ENCODE results near the gene SOX13.

Gene SOX13

DNA sequence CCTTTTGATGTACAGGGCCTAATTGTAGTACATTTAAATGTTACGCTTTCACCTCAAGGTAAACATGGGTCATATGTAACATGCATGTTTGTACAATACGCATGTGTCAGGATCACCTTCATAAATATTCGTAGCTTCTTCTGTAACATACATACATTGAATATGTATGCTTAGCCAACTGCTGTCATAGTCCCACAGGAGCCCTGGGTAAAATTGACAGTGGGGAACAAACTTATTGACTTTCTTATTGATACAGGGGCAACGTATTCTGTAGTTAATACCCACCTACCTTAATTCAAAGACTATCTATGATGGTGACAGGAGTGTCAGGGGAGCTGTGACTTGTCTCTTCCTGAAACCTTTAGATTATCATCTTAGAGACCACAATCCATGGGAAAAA is 96.9 kb downstream of the SOX13 start:
- no peaks in the 10 kb centered on the region for H3K36me3 ChIP-seq (ENCODE audit: insufficient read depth, low read length)
- no peak overlapping the region for H3K27ac ChIP-seq (ENCODE audit: low read depth, low read length)
- no peaks in the 10 kb centered on the region for H3K4me1 ChIP-seq (ENCODE audit: insufficient read depth, low read length)
- H3K4me3 ChIP-seq (ENCODE audit: low read depth in 1 of 2, low read length in 2 of 2), result no peak overlapping the region
- peaks cover 16% of the 10 kb centered on the region for H3K9me3 ChIP-seq (ENCODE audit: low read length)
- no peak overlapping the region for H3K9ac ChIP-seq (ENCODE audit: low read length)
- H3K27me3 ChIP-seq (ENCODE audit: control insufficient read depth in 1 of 2, insufficient read depth in 2 of 2, low read length in 2 of 2), result no peaks in the 10 kb centered on the region

DNA sequence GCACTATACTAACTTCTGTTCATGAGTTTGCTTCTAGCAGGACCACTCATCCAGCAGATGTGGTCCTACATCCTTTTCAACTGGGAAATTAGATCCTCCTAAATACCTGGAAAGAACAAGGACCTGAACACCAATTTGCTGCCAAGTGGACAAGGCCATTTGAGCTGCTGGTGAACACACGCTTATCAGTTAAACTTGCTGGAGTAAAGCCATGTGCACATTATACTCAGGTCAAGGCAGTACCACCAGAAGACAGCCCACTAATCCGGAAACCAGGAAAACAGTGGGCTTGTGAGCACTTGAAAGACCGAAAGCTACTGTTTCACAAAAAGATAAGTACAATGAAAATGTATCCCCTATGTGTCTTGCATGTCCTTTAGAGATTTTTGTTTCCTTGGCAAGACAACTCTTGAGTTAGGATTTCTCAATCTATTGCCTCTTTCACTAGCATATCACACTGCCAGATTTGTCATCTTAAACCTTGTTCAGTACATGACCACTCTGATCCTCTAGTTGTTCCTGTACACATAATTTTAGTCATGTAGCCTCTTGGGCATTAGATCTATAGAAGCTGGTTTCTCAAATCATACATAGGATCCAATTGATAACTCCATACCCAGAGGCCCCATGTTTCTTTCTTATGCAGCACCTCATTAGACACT is 97.7 kb downstream of the SOX13 start:
- Histone ChIP-seq H3K4me1 (ENCODE audit: insufficient read depth, low read length) (no peaks in the 10 kb centered on the region), H3K36me3 (ENCODE audit: insufficient read depth, low read length) (no peaks in the 10 kb centered on the region), H3K9ac (ENCODE audit: low read length) (no peak overlapping the region), H3K27me3 (ENCODE audit: control insufficient read depth in 1 of 2, insufficient read depth in 2 of 2, low read length in 2 of 2) (no peaks in the 10 kb centered on the region), H3K9me3 (ENCODE audit: low read length) (peaks cover 16% of the 10 kb centered on the region), H3K4me3 (ENCODE audit: low read depth in 1 of 2, low read length in 2 of 2) (no peak overlapping the region), H3K27ac (ENCODE audit: low read depth, low read length) (no peak overlapping the region)

DNA sequence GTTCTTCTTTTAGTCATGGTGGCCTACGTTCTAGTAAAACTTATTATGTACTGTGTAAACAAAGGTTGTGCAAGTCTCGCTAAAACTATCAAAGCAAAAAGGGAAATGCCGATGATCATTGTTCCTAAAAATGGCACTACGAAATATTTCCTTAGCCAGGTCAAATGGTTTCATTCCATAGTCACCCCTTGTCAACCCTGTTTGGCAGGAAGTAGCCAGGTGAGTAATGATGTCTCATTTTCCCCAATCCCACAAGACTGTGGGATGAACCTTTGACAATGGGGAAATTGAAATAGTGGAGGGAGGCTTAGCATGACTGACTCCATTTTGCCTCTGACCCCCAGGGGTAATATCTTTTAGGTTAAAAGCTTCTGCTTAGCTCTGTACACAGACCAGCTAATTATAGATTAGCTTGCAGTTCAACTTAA is 98.8 kb downstream of the SOX13 start:
- Histone ChIP-seq H3K4me3 (ENCODE audit: low read depth in 1 of 2, low read length in 2 of 2) (no peak overlapping the region), H3K4me1 (ENCODE audit: insufficient read depth, low read length) (no peaks in the 10 kb centered on the region)

GRCh38 chr1:204172404-204173029 is 99.6 kb downstream of the SOX13 start:
- Histone ChIP-seq H3K27me3 (ENCODE audit: control insufficient read depth in 1 of 2, insufficient read depth in 2 of 2, low read length in 2 of 2) (no peaks in the 10 kb centered on the region), H3K36me3 (ENCODE audit: insufficient read depth, low read length) (no peaks in the 10 kb centered on the region), H3K9me3 (ENCODE audit: low read length) (peaks cover 16% of the 10 kb centered on the region), H3K9ac (ENCODE audit: low read length) (no peak overlapping the region), H3K4me1 (ENCODE audit: insufficient read depth, low read length) (no peaks in the 10 kb centered on the region), H3K27ac (ENCODE audit: low read depth, low read length) (no peak overlapping the region), H3K4me3 (ENCODE audit: low read depth in 1 of 2, low read length in 2 of 2) (no peak overlapping the region)

More for the DNA sequence above, 98.8 kb downstream of the SOX13 start:
- H3K9me3 ChIP-seq (ENCODE audit: low read length), result peaks cover 16% of the 10 kb centered on the region
- H3K36me3 ChIP-seq (ENCODE audit: insufficient read depth, low read length), result no peaks in the 10 kb centered on the region
- no peaks in the 10 kb centered on the region for H3K27me3 ChIP-seq (ENCODE audit: control insufficient read depth in 1 of 2, insufficient read depth in 2 of 2, low read length in 2 of 2)
- no peak overlapping the region for H3K9ac ChIP-seq (ENCODE audit: low read length)
- no peak overlapping the region for H3K27ac ChIP-seq (ENCODE audit: low read depth, low read length)

DNA sequence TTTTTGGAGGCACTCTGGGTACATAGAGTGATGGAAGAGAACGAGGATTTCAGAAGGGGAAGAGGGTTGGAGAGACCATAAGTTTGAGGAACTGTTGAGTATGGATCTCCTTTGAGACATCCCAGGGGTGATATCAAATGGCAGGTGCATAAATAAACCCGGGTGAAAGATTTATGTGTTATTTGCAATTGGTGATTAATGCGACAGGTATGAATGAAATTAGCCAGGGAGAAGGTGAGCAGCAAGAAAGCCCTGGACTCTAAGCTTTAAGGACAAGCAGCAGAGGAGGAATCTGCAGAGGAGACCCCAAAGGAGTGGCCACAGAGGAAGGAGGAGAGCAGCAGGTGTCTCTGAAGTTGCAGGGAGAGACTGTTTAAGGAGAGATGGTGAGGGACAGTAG is 102.0 kb downstream of the SOX13 start:
- Histone ChIP-seq H3K4me1 (ENCODE audit: insufficient read depth, low read length) (no peaks in the 10 kb centered on the region), H3K36me3 (ENCODE audit: insufficient read depth, low read length) (no peaks in the 10 kb centered on the region), H3K27ac (ENCODE audit: low read depth, low read length) (no peak overlapping the region), H3K9ac (ENCODE audit: low read length) (no peak overlapping the region), H3K27me3 (ENCODE audit: control insufficient read depth in 1 of 2, insufficient read depth in 2 of 2, low read length in 2 of 2) (no peaks in the 10 kb centered on the region), H3K4me3 (ENCODE audit: low read depth in 1 of 2, low read length in 2 of 2) (no peak overlapping the region), H3K9me3 (ENCODE audit: low read length) (peaks cover 7% of the 10 kb centered on the region)

DNA sequence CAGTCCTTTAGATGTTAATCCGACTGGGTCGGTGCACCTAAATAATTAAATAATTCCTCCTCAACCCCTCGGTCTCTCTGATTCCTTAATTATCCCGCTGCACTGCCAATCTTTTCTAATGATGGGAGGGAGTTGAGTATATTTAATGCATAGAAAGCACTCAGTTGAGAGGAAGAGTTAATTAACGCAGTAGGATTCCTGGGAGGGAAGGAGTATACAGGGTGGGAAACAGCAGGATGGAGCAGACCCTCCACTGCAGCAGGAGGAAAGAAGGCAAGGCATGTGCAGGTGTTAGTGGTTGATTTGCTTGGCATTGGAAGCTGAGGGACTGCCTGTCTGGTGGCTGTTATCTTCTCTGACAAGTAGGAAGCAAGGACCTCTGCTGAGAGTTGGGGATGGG is 103.1 kb downstream of the SOX13 start:
- Histone ChIP-seq H3K9ac (ENCODE audit: low read length) (no peak overlapping the region), H3K4me3 (ENCODE audit: low read depth in 1 of 2, low read length in 2 of 2) (no peak overlapping the region), H3K9me3 (ENCODE audit: low read length) (no peaks in the 10 kb centered on the region), H3K27ac (ENCODE audit: low read depth, low read length) (no peak overlapping the region), H3K4me1 (ENCODE audit: insufficient read depth, low read length) (no peaks in the 10 kb centered on the region), H3K36me3 (ENCODE audit: insufficient read depth, low read length) (no peaks in the 10 kb centered on the region), H3K27me3 (ENCODE audit: control insufficient read depth in 1 of 2, insufficient read depth in 2 of 2, low read length in 2 of 2) (no peaks in the 10 kb centered on the region)

DNA sequence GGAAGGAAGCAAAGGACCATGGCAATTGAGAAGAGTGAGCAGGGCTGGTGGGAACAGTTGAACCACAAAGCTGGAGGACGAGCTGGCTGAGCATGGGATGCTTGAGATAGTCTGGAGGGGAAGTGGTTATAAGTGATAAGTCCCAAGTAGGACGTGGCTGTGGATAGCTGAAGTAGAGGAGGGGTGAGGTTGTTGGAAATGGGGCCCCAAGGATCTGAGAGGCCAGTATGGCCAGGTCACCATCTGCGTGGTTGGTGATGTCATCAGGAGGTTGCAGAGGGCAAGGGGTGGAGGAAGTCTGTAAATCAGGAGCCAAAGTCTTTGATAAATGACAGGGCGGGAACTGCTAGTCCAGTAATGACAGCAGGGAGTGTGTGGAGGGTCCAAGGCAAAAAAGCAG is 104.2 kb downstream of the SOX13 start:
- no peaks in the 10 kb centered on the region for H3K27me3 ChIP-seq (ENCODE audit: control insufficient read depth in 1 of 2, insufficient read depth in 2 of 2, low read length in 2 of 2)
- no peaks in the 10 kb centered on the region for H3K4me1 ChIP-seq (ENCODE audit: insufficient read depth, low read length)
- no peak overlapping the region for H3K27ac ChIP-seq (ENCODE audit: low read depth, low read length)
- H3K36me3 ChIP-seq (ENCODE audit: insufficient read depth, low read length), result no peaks in the 10 kb centered on the region
- no peak overlapping the region for H3K9ac ChIP-seq (ENCODE audit: low read length)
- no peak overlapping the region for H3K4me3 ChIP-seq (ENCODE audit: low read depth in 1 of 2, low read length in 2 of 2)
- H3K9me3 ChIP-seq (ENCODE audit: low read length), result no peaks in the 10 kb centered on the region
